Measurements from ENCODE around the gene HBS1L.

DNA sequence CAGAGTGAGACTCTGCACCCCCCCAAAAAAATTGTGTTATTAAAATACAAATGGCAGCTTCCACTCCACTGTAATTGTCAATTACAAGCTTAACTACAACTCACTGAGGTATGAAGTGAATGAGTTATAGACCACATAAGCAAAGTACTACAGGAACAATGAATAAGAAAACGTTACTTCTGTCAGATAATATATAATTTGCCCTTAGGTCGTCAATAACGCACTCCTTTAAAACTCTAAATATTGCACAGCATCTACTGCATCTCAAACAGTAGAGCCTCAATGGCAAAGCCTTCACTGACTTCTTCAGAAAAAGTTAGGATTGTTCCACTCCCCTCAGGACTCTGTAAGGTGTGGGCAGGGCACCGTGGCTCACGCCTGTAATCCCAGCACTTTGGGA, 2.0 kb upstream of the HBS1L start:
- TF ChIP-seq CTCF (IDR thresholded peaks at IDR 0.05) (no peak), POLR2A (IDR thresholded peaks at IDR 0.05) (no peak)

Data from ovary (tissue), 3 donors.